PC-9 (cell line): ENCODE measurements around the gene RAMP1. TPM values are rescaled to one million over a fixed set of nuclear protein-coding genes. Genes with fewer than 3 reads are reported as not detected.
"Not testable (repeated sequence)": the region's sequence is repeated elsewhere in the genome, so short reads cannot be mapped to it uniquely, and the experiment has no call there.

ENCODE experiments used
- BruUV-seq: library from RNA; stranded (reverse); fragments of 400-500 nt; replicated peaks from 2 replicates; lab custom pipeline; 2021; lab: Mats Ljungman, UMichigan
- CTCF ChIA-PET: fragments of 300-600 bp; sonication (Branson Sonifier 250); formaldehyde crosslinking; loops from one replicate; lab custom pipeline; 2022; ENCODE audit warnings: antibody characterized with exemption; lab: Charles Lee
- POLR2A ChIA-PET: fragments of 300-600 bp; sonication (Branson Sonifier 250); formaldehyde crosslinking; loops from one replicate; lab custom pipeline; 2022; ENCODE audit warnings: antibody characterized with exemption; ENCODE audit not compliant: unreplicated experiment; lab: Charles Lee
- DNase-seq, 2 experiments: peaks; one replicate each; pipeline versions ENCODE4 v3.0.0 to v3.0.0-alpha.2; 2015 to 2022; ENCODE audit warnings: mixed read lengths in 1 of 2
- H2AFZ ChIP-seq: fragments of 200-600 bp; sonication (generic); 2 replicates; pipeline ENCODE4 v1.8.1; 2017; ENCODE audit warnings: antibody characterized with exemption
- H3F3A ChIP-seq: fragments of 200-600 bp; sonication (generic); 2 replicates; pipeline ENCODE4 v1.8.1; 2017; ENCODE audit warnings: antibody characterized with exemption, mild to moderate bottlenecking, low read depth; ENCODE audit not compliant: insufficient read depth
- H3K27ac ChIP-seq: fragments of 200-600 bp; sonication (generic); 2 replicates; pipeline ENCODE4 v1.6.1; 2016; ENCODE audit warnings: mixed run types
- H3K27me3 ChIP-seq: fragments of 200-600 bp; sonication (generic); 2 replicates; pipeline ENCODE4 v1.6.1; 2016; ENCODE audit warnings: low read depth, mixed run types; ENCODE audit not compliant: insufficient read depth
- H3K36me3 ChIP-seq: fragments of 200-600 bp; sonication (generic); 2 replicates; pipeline ENCODE4 v1.6.1; 2016; ENCODE audit warnings: low read depth, mixed run types
- H3K4me1 ChIP-seq: fragments of 200-600 bp; sonication (generic); replicated peaks from 2 replicates; pipeline ENCODE4 v1.6.1; 2016; ENCODE audit warnings: mixed run types; ENCODE audit not compliant: insufficient read depth
- H3K4me2 ChIP-seq: fragments of 200-600 bp; sonication (generic); 2 replicates; pipeline ENCODE4 v1.6.1; 2017; ENCODE audit warnings: mixed run types
- H3K4me3 ChIP-seq: fragments of 200-600 bp; sonication (generic); 2 replicates; pipeline ENCODE4 v1.6.1; 2016; ENCODE audit warnings: mixed run types
- H3K79me2 ChIP-seq: fragments of 200-600 bp; sonication (generic); 2 replicates; pipeline ENCODE4 v1.6.1; 2017; ENCODE audit warnings: low read depth, mixed run types
- H3K9me2 ChIP-seq: fragments of 200-600 bp; sonication (generic); 2 replicates; pipeline ENCODE4 v1.8.1; 2017; ENCODE audit warnings: mild to moderate bottlenecking; ENCODE audit not compliant: insufficient read depth
- H3K9me3 ChIP-seq: fragments of 200-600 bp; sonication (generic); 2 replicates; pipeline ENCODE4 v1.8.1; 2016; ENCODE audit warnings: low read depth; ENCODE audit not compliant: insufficient read depth
- H4K20me1 ChIP-seq: fragments of 200-600 bp; sonication (generic); 2 replicates; pipeline ENCODE4 v1.8.1; 2017; ENCODE audit not compliant: insufficient read depth
- EZH2 ChIP-seq: fragments of 200-600 bp; sonication (generic); IDR thresholded peaks from 2 replicates; pipeline ENCODE4 v1.8.0; 2017; ENCODE audit warnings: antibody characterized with exemption, low read depth
- intact Hi-C: fragments of 100-400 bp; cut with micrococcal nuclease; formaldehyde crosslinking; loops from one replicate; pipeline ENCODE4 v1.10.0; 2022; ENCODE audit not compliant: unreplicated experiment
- total RNA-seq: library from RNA; stranded (reverse); gene quantifications from 2 replicates; pipeline ENCODE4 v1.2.3, GENCODE V29; 2021
- TF ChIP-seq, protein P1 (sequence below): fragments of 200-600 bp; sonication (generic); conservative IDR thresholded peaks from 2 replicates; pipeline ENCODE4 v1.6.1; 2017; ENCODE audit warnings: mixed run types, antibody characterized with exemption, mild to moderate bottlenecking, moderate library complexity

RAMP1 gene
- total RNA-seq, 1 experiment from 2014 or later, result 48.7 TPM

DNA sequence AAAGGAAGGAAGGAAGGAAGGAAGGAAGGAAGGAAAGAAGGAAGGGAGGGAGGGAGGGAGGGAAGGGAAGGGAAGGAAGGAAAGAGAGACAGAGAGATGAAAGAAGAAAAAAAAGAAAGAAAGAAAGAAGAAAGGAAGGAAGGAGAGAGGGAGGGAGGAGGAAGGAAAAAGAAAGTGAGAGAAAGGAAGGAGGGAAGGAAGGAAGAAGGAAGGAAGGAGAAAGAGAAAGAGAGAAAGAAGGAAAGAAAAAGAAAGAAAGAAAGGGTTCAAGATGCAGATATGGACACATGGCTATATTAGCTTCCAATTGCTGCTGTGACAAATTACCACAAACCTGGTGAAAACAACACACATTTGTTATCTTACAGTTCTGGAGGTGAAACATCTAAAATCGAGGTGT is 87.0 kb downstream of the RAMP1 start:
- no TSS peak for BruUV-seq
- Histone ChIP-seq H3K36me3 (no peaks in the 10 kb centered on the region), H3K27me3 (no peaks in the 10 kb centered on the region), H3K27ac (no peak overlapping the region), H3K4me2 (no peak overlapping the region), H4K20me1 (no peaks in the 10 kb centered on the region), H3K4me1 (no peaks in the 10 kb centered on the region), H2AFZ (no peak overlapping the region), H3K9me2 (no peaks in the 10 kb centered on the region), H3K79me2 (no peaks in the 10 kb centered on the region), H3F3A (no peaks in the 10 kb centered on the region), H3K4me3 (no peak overlapping the region), H3K9me3 (peaks cover 10% of the 10 kb centered on the region; the same call in 1 of the 2 replicates)
- TF ChIP-seq, protein P1, sequence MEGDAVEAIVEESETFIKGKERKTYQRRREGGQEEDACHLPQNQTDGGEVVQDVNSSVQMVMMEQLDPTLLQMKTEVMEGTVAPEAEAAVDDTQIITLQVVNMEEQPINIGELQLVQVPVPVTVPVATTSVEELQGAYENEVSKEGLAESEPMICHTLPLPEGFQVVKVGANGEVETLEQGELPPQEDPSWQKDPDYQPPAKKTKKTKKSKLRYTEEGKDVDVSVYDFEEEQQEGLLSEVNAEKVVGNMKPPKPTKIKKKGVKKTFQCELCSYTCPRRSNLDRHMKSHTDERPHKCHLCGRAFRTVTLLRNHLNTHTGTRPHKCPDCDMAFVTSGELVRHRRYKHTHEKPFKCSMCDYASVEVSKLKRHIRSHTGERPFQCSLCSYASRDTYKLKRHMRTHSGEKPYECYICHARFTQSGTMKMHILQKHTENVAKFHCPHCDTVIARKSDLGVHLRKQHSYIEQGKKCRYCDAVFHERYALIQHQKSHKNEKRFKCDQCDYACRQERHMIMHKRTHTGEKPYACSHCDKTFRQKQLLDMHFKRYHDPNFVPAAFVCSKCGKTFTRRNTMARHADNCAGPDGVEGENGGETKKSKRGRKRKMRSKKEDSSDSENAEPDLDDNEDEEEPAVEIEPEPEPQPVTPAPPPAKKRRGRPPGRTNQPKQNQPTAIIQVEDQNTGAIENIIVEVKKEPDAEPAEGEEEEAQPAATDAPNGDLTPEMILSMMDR, result no peak
- TF ChIP-seq EZH2, result no peak
- intact Hi-C loops, result no loop called here
- no peak for DNase-seq
- ChIA-PET POLR2A (no interaction called here), CTCF (no interaction called here)

DNA sequence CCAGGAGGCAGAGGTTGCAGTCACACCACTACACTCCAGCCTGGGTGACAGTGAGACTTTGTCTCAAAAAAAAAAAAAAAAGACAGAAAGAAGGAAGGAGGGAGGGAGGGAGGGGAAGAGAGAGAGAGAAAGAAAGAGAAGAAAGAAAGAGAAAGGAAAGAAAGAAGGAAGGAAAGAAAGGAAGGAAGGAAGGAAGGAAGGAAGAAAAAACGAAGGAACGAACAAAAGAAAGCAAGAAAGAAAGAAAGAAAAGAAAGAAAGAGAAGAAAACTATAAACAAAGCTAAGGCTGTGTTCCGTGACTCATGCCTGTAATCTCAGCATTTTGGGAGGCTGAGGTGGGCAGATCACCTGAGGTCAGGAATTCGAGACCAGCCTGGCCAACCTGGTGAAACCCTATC is 91.9 kb downstream of the RAMP1 start:
- H3K36me3 ChIP-seq, H3K4me3 ChIP-seq, H3K4me1 ChIP-seq, H3K27me3 ChIP-seq, H3K9me2 ChIP-seq, POLR2A ChIA-PET, BruUV-seq, intact Hi-C loops, H3K27ac ChIP-seq, H3F3A ChIP-seq, H2AFZ ChIP-seq, H3K79me2 ChIP-seq, H3K4me2 ChIP-seq, H4K20me1 ChIP-seq, DNase-seq, H3K9me3 ChIP-seq: not testable (repeated sequence)
- CTCF ChIA-PET, result interaction anchor here (0.7 kb wide), 1 partner anchor 10 kb away, joined by 10 read pairs; no protein-coding TSS in a partner anchor

DNA sequence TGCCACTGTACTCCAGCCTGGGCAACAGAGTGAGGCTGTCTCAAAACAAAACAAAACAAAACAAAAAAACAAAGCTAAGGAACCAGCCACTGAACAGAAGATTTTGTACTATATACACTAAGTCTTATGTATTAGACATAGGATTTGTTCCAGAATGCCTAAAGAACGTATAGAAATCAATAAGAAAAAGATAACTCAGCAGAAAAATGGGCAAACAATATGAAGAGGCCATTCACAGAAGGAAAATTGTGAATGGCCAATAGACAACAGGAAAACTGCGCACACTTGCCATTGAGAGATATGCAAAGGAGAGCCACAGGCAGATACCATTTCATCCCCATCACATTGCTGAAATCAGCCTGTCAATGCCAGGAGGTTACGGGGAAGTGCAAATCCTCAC is 92.5 kb downstream of the RAMP1 start:
- Histone ChIP-seq H3K9me3 (no peaks in the 10 kb centered on the region), H4K20me1 (no peaks in the 10 kb centered on the region), H3F3A (peaks cover 9% of the 10 kb centered on the region; the same call in 1 of the 2 replicates), H3K4me3 (no peak overlapping the region), H3K4me1 (no peaks in the 10 kb centered on the region), H3K27me3 (no peaks in the 10 kb centered on the region), H3K27ac (no peak overlapping the region), H2AFZ (no peak overlapping the region), H3K9me2 (no peaks in the 10 kb centered on the region), H3K4me2 (no peak overlapping the region), H3K79me2 (no peaks in the 10 kb centered on the region), H3K36me3 (no peaks in the 10 kb centered on the region)
- ChIA-PET POLR2A (no interaction called here), CTCF (interaction anchor here (0.7 kb wide), 1 partner anchor 10 kb away, joined by 10 read pairs; no protein-coding TSS in a partner anchor)
- no TSS peak for BruUV-seq
- DNase-seq, result no peak
- intact Hi-C loops, result no loop called here
- TF ChIP-seq EZH2, result no peak
- TF ChIP-seq, protein P1, result no peak

- BruUV-seq, result no TSS peak
- no peaks in the 10 kb centered on the region for H4K20me1 ChIP-seq
- no peaks in the 10 kb centered on the region for H3K4me1 ChIP-seq
- H3K27me3 ChIP-seq, result no peaks in the 10 kb centered on the region
- H3K4me3 ChIP-seq, result no peak overlapping the region
- no peak for TF ChIP-seq EZH2
- TF ChIP-seq, protein P1, result no peak
- no peak overlapping the region for H2AFZ ChIP-seq
- no peak overlapping the region for H3K4me2 ChIP-seq
- CTCF ChIA-PET, result no interaction called here
- intact Hi-C loops, result no loop called here
- no peak for DNase-seq
- H3K79me2 ChIP-seq, result no peaks in the 10 kb centered on the region
- no peaks in the 10 kb centered on the region for H3K9me2 ChIP-seq
- H3K36me3 ChIP-seq, result no peaks in the 10 kb centered on the region
- H3F3A ChIP-seq, result peaks cover 9% of the 10 kb centered on the region; the same call in 1 of the 2 replicates
- no peaks in the 10 kb centered on the region for H3K9me3 ChIP-seq
- POLR2A ChIA-PET, result no interaction called here
- no peak overlapping the region for H3K27ac ChIP-seq
These were observed 93.4 kb downstream of the RAMP1 start for GRCh38 chr2:237952851-237953250.
